CMK (cell line): Measurements from ENCODE around the gene MCM9.
"Not testable (repeated sequence)": the region's sequence is repeated elsewhere in the genome, so short reads cannot be mapped to it uniquely, and the experiment has no call there.

Experiments
- DNase-seq: peaks from one replicate; pipeline ENCODE4 v3.0.0-alpha.2; 2010; ENCODE audit warnings: low read depth

The MCM9 gene

DNA sequence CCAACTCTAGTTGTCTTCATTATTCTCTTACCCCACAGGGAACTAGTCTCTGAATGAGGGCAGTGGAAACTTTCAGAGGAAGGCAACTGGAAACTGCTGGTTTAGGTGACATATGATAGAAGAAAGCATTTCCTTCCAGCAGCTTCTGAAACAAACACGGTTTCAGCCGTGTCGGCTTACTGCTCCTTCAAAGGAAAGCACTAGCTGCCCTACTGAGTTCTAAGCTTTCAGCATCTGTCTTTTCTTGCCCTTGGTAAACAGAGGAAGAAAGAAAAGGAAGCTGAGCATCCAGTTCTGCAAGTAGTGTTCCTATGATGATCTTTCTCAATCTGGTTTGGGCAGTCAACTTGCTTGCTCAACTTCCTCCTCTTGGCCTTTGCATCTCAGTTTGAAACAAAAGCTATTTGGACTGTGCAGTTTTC, 166.0 kb downstream of the MCM9 start:
- DNase-seq: no peak

GRCh38 chr6:118768441-118768840, 166.5 kb downstream of the MCM9 start:
- DNase-seq: no peak

GRCh38 chr6:118765316-118765715, 169.6 kb downstream of the MCM9 start:
- DNase-seq: not testable (repeated sequence)

- no peak for DNase-seq
These were observed 170.2 kb downstream of the MCM9 start for GRCh38 chr6:118764766-118765165.
